Breast epithelium (tissue), 4 donors: ENCODE measurements around the gene ZBTB4. TPM values are rescaled to one million over a fixed set of nuclear protein-coding genes. Genes with fewer than 3 reads are reported as not detected.

Source experiments
- DNase-seq, 2 donors: peaks; one replicate each; pipeline ENCODE4 v3.0.0-alpha.2; 2019; ENCODE audit warnings: low spot score in 2 of 2
- H3K27ac ChIP-seq, 2 donors: fragments of 200-600 bp; sonication (generic) in 1 of 2; one replicate each; pipeline ENCODE4 v1.5.1; 2016 to 2019; ENCODE audit warnings: mild to moderate bottlenecking in 1 of 2
- H3K27me3 ChIP-seq, 2 donors: fragments of 200-600 bp; sonication (generic) in 1 of 2; one replicate each; pipeline versions ENCODE4 v1.5.1 to v1.6.0; 2017 to 2019; ENCODE audit warnings: control low read depth in 1 of 2, mild to moderate bottlenecking in 1 of 2
- H3K36me3 ChIP-seq: fragments of 200-600 bp; one replicate; pipeline ENCODE4 v1.5.1; 2019
- H3K4me1 ChIP-seq, 2 donors: fragments of 200-600 bp; sonication (generic); one replicate each; pipeline ENCODE4 v1.5.1; 2016 to 2019; ENCODE audit warnings: control low read depth in 1 of 2
- H3K4me3 ChIP-seq, 3 donors: fragments of 200-600 bp; sonication (generic); 1 replicate in 2 of 3; 2 replicates in 1 of 3; pipeline ENCODE4 v1.5.1; 2016 to 2019; ENCODE audit warnings: mild to moderate bottlenecking in 3 of 3, moderate library complexity in 2 of 3
- H3K9me3 ChIP-seq, 2 donors: fragments of 200-600 bp; sonication (generic) in 1 of 2; one replicate each; pipeline ENCODE4 v1.5.1; 2016 to 2019; ENCODE audit warnings: control low read depth in 1 of 2
- POLR2A ChIP-seq: fragments of 450-650 bp; IDR thresholded peaks from one replicate; pipeline ENCODE4 v1.6.1; 2016; ENCODE audit warnings: antibody characterized with exemption, mild to moderate bottlenecking, moderate library complexity
- POLR2AphosphoS5 ChIP-seq, 3 donors: sonication (generic); formaldehyde crosslinking; IDR thresholded peaks; one replicate each; pipeline ENCODE4 v1.6.1; 2017; ENCODE audit warnings: antibody characterized with exemption in 3 of 3
- intact Hi-C: fragments of 100-400 bp; cut with DNase I; formaldehyde crosslinking; loops from one replicate; pipeline ENCODE4 v1.15.1; 2023; ENCODE audit warnings: low total_unique reads
- total RNA-seq, 3 donors: library from RNA; depleted of rRNA; stranded (reverse); fragments of >200 nt; gene quantifications; one replicate each; pipeline ENCODE4 v1.1.0, GENCODE V29; 2016
- TF ChIP-seq, protein P1 (sequence below), 3 donors: fragments of 450-650 bp; IDR thresholded peaks; one replicate each; pipeline ENCODE4 v1.5.1; 2016 to 2017; ENCODE audit warnings: antibody characterized with exemption in 3 of 3, mild to moderate bottlenecking in 3 of 3, moderate library complexity in 3 of 3

The ZBTB4 gene
- total RNA-seq, 3 donors from 2014 or later, result 34.4 to 46.9 (median 45.7) TPM

DNA sequence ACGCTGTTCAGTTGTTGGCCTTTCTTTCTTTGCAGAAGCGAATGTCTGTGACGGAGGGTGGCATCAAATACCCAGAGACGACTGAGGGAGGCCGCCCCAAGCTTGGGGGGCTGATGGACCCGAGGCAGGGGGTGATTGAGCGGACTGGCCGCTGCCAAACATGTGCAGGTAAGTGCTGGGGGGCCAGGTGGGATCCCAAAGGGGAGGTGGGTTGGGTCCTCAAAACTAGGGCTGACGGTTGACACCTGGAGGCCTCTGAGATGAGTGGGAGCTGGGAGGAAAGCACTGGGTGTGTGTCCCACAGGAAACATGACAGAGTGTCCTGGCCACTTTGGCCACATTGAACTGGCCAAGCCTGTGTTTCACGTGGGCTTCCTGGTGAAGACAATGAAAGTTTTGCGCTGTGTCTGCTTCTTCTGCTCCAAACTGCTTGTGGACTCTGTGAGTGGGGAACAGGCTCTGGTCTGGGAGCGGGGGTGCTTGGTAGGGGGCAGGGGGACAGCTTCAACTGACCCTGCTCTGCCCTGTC lies 16.5 kb upstream of the ZBTB4 start:
- Histone ChIP-seq H3K27me3 (no peaks in the 10 kb centered on the region), H3K4me3 (no peak overlapping the region), H3K9me3 (no peaks in the 10 kb centered on the region), H3K36me3 (peaks cover 16% of the 10 kb centered on the region), H3K4me1 (no peaks in the 10 kb centered on the region), H3K27ac (peak overlapping the region in 1 of 2 donors; percentile 35)
- TF ChIP-seq, protein P1, sequence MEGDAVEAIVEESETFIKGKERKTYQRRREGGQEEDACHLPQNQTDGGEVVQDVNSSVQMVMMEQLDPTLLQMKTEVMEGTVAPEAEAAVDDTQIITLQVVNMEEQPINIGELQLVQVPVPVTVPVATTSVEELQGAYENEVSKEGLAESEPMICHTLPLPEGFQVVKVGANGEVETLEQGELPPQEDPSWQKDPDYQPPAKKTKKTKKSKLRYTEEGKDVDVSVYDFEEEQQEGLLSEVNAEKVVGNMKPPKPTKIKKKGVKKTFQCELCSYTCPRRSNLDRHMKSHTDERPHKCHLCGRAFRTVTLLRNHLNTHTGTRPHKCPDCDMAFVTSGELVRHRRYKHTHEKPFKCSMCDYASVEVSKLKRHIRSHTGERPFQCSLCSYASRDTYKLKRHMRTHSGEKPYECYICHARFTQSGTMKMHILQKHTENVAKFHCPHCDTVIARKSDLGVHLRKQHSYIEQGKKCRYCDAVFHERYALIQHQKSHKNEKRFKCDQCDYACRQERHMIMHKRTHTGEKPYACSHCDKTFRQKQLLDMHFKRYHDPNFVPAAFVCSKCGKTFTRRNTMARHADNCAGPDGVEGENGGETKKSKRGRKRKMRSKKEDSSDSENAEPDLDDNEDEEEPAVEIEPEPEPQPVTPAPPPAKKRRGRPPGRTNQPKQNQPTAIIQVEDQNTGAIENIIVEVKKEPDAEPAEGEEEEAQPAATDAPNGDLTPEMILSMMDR (IDR thresholded peaks at IDR 0.05), result no peak
- no peak for TF ChIP-seq POLR2AphosphoS5 (IDR thresholded peaks at IDR 0.05)
- no peak for TF ChIP-seq POLR2A
- DNase-seq, result no peak
- intact Hi-C loops, result no loop called here

GRCh38 chr17:7493941-7494340 lies 14.5 kb upstream of the ZBTB4 start:
- Histone ChIP-seq H3K9me3 (no peaks in the 10 kb centered on the region), H3K27me3 (no peaks in the 10 kb centered on the region), H3K4me3 (no peak overlapping the region), H3K27ac (no peak overlapping the region), H3K4me1 (peaks cover 2 to 4% of the 10 kb centered on the region in 2 donors), H3K36me3 (peaks cover 10% of the 10 kb centered on the region)
- TF ChIP-seq, protein P1 (IDR thresholded peaks at IDR 0.05), result no peak
- TF ChIP-seq POLR2AphosphoS5 (IDR thresholded peaks at IDR 0.05), result no peak
- TF ChIP-seq POLR2A, result no peak
- intact Hi-C loops, result loop anchor here (1.0 kb wide), 1 partner anchor 27 kb away; no protein-coding TSS in a partner anchor
- DNase-seq, result no peak

DNA sequence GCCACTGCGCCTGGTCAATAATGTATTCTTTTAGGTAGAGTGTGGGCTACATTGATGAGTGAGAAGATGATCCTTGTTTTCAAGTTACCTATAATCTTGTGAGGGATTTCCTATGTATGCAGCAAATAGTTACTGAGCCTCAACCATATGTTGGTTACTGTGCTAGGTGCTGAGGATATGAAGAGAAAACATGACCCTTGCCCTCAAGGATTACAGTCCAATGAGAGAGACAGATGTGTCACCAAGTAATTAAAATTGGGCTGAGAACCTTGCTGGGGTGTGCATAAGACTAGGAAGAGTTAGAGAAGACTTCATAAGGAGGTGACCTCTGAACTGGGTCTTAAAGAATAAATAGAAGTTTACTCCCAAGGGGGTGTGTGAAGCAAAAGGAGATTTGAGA lies 12.2 kb upstream of the ZBTB4 start:
- Histone ChIP-seq H3K4me3 (no peak overlapping the region), H3K27me3 (no peaks in the 10 kb centered on the region), H3K36me3 (no peaks in the 10 kb centered on the region), H3K9me3 (no peaks in the 10 kb centered on the region), H3K4me1 (peaks cover 5 to 16% of the 10 kb centered on the region in 2 donors), H3K27ac (no peak overlapping the region)
- intact Hi-C loops, result no loop called here
- no peak for DNase-seq
- TF ChIP-seq POLR2A, result no peak
- TF ChIP-seq POLR2AphosphoS5 (IDR thresholded peaks at IDR 0.05), result no peak
- TF ChIP-seq, protein P1 (IDR thresholded peaks at IDR 0.05), result no peak

GRCh38 chr17:7490144-7490543 lies 10.7 kb upstream of the ZBTB4 start:
- DNase-seq, result no peak
- no peaks in the 10 kb centered on the region for H3K9me3 ChIP-seq
- H3K27ac ChIP-seq, result no peak overlapping the region
- H3K4me3 ChIP-seq, result no peak overlapping the region
- H3K36me3 ChIP-seq, result no peaks in the 10 kb centered on the region
- TF ChIP-seq POLR2AphosphoS5 (IDR thresholded peaks at IDR 0.05) (no peak), POLR2A (no peak)
- H3K27me3 ChIP-seq, result no peaks in the 10 kb centered on the region
- peaks cover 5 to 24% of the 10 kb centered on the region in 2 donors for H3K4me1 ChIP-seq
- intact Hi-C loops, result no loop called here

DNA sequence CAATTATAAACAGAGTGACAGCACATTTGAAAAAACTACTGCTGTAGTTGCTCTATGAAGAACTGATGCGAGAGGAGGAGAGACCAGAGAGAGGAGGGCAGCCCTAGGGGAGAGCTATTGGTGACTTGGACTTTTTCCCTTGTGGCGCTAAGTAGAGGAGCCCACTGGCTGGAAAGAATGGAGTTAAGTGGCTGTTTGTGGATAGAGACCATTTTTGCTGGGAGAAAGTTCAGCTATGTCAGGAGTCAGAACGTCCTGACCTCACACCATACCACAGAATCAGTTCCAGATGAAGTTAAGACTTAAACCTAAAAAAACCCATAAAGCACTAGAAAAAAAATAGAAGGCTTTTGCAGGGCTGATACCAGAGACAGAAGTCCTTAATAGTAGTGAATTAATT lies 6.8 kb upstream of the ZBTB4 start:
- intact Hi-C loops, result loop anchor here (10.0 kb wide), 1 partner anchor 51 kb away; the partner anchor contains the start of genes FGF11 and TMEM102
- no peak for DNase-seq
- peak overlapping the region; percentile 50 to 60 for H3K27ac ChIP-seq
- TF ChIP-seq, protein P1 (IDR thresholded peaks at IDR 0.05), result no peak
- TF ChIP-seq POLR2A (no peak), POLR2AphosphoS5 (IDR thresholded peaks at IDR 0.05) (no peak)
- no peaks in the 10 kb centered on the region for H3K9me3 ChIP-seq
- H3K4me1 ChIP-seq, result peaks cover 12 to 24% of the 10 kb centered on the region in 2 donors
- H3K27me3 ChIP-seq, result no peaks in the 10 kb centered on the region
- no peaks in the 10 kb centered on the region for H3K36me3 ChIP-seq
- H3K4me3 ChIP-seq, result peak overlapping the region; percentile 46 to 76 (median 68)
